ENCODE results near the gene WDR81.

The WDR81 gene

DNA sequence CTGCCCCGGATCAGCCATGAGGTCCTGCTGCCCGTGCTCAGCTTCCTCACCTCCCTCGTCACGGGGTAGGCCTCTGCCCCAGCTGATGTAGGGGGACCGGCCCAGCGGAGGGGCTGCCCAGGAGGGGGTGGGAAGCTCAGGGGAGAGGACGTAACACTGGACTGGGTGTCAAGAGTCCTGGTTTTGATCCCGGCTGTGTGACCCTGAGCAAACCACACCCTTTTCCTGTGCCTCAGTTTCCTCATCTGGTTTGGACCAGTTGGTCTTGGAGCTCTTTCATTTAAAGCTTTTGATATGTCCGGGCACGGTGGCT, 6.6 kb downstream of the WDR81 start:
- no peaks in the 10 kb centered on the region for H3K27me3 Mint-ChIP-seq (ENCODE audit: low read depth, poor library complexity)
- TF ChIP-seq, protein P1, sequence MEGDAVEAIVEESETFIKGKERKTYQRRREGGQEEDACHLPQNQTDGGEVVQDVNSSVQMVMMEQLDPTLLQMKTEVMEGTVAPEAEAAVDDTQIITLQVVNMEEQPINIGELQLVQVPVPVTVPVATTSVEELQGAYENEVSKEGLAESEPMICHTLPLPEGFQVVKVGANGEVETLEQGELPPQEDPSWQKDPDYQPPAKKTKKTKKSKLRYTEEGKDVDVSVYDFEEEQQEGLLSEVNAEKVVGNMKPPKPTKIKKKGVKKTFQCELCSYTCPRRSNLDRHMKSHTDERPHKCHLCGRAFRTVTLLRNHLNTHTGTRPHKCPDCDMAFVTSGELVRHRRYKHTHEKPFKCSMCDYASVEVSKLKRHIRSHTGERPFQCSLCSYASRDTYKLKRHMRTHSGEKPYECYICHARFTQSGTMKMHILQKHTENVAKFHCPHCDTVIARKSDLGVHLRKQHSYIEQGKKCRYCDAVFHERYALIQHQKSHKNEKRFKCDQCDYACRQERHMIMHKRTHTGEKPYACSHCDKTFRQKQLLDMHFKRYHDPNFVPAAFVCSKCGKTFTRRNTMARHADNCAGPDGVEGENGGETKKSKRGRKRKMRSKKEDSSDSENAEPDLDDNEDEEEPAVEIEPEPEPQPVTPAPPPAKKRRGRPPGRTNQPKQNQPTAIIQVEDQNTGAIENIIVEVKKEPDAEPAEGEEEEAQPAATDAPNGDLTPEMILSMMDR (IDR thresholded peaks at IDR 0.05), result no peak
- H3K36me3 Mint-ChIP-seq (ENCODE audit: low read depth), result no peaks in the 10 kb centered on the region
- H3K9me3 Mint-ChIP-seq, result no peaks in the 10 kb centered on the region
- no peak overlapping the region for H3K27ac Mint-ChIP-seq
- no peak for DNase-seq
- H3K4me3 Mint-ChIP-seq, result no peak overlapping the region
- H3K4me1 Mint-ChIP-seq, result peaks cover 33% of the 10 kb centered on the region

DNA sequence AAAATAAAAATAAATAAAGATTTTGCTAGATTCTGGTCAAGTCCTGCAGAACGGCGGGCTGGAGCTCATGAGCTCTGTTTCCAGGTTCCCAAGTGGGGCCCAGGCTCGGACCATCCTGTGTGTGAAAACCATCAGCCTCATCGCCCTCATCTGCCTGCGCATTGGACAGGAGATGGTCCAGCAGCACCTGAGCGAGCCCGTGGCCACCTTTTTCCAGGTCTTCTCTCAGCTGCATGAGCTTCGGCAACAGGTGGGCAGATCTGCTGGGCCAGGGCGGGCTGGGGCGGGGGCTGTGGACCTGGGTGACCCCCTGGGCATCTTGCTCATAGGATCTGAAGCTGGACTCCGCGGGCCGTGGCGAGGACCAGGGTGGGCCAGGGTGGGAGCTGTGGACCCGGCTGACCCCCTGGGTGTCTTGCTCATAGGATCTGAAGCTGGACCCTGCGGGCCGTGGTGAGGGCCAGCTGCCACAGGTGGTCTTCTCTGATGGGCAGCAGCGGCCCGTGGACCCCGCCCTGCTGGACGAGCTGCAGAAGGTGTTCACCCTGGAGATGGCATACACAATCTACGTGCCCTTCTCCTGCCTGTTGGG, 7.8 kb downstream of the WDR81 start:
- Mint-ChIP-seq H3K27ac (no peak overlapping the region), H3K4me3 (no peak overlapping the region), H3K9me3 (no peaks in the 10 kb centered on the region), H3K4me1 (peaks cover 44% of the 10 kb centered on the region), H3K27me3 (ENCODE audit: low read depth, poor library complexity) (no peaks in the 10 kb centered on the region), H3K36me3 (ENCODE audit: low read depth) (peaks cover 5% of the 10 kb centered on the region)
- no peak for DNase-seq
- TF ChIP-seq, protein P1 (IDR thresholded peaks at IDR 0.05), result no peak

DNA sequence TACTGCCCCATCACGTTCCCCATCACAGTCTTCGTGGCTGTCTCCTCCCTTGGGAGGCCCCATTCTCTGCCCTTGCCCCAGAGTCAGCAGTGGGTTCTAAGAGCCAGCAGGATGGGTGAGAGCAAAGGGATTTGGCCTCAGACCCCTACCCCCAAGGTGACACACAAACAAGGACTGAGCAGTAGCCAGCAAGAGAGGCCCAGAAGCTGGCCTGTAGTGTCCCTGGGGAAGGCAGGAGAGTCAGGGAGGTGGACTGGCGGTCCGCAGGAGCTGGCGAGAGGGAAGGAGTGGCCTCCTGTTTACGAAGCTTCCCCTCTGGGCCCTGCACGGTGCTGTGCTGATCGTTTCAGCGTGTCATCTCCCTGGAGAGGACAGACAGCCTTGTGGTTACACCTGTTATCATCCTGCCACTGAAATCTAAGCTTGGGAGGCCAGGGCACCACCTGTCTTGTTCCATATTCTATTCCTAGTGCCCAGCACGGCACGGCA, 8.4 kb downstream of the WDR81 start:
- no peak for DNase-seq
- H3K27me3 Mint-ChIP-seq (ENCODE audit: low read depth, poor library complexity), result no peaks in the 10 kb centered on the region
- TF ChIP-seq, protein P1 (IDR thresholded peaks at IDR 0.05), result no peak
- peaks cover 50% of the 10 kb centered on the region for H3K4me1 Mint-ChIP-seq
- peaks cover 6% of the 10 kb centered on the region for H3K36me3 Mint-ChIP-seq (ENCODE audit: low read depth)
- H3K27ac Mint-ChIP-seq, result no peak overlapping the region
- no peak overlapping the region for H3K4me3 Mint-ChIP-seq
- H3K9me3 Mint-ChIP-seq, result peaks cover under 1% of the 10 kb centered on the region

DNA sequence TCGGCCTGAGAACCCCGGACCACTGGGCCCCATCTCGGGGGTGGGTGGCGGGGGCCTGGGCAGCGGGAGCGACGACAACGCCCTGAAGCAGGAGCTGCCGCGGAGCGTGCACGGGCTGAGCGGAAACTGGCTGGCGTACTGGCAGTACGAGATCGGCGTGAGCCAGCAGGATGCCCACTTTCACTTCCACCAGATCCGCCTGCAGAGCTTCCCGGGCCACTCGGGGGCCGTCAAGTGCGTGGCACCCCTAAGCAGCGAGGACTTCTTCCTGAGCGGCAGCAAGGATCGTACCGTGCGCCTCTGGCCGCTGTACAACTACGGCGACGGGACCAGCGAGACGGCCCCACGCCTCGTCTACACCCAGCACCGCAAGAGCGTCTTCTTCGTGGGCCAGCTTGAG, 9.3 kb downstream of the WDR81 start:
- Mint-ChIP-seq H3K4me3 (no peak overlapping the region), H3K27me3 (ENCODE audit: low read depth, poor library complexity) (peaks cover 4% of the 10 kb centered on the region), H3K36me3 (ENCODE audit: low read depth) (peaks cover 10% of the 10 kb centered on the region), H3K27ac (no peak overlapping the region), H3K4me1 (peaks cover 44% of the 10 kb centered on the region), H3K9me3 (peaks cover 8% of the 10 kb centered on the region)
- no peak for DNase-seq
- TF ChIP-seq, protein P1 (IDR thresholded peaks at IDR 0.05), result no peak

DNA sequence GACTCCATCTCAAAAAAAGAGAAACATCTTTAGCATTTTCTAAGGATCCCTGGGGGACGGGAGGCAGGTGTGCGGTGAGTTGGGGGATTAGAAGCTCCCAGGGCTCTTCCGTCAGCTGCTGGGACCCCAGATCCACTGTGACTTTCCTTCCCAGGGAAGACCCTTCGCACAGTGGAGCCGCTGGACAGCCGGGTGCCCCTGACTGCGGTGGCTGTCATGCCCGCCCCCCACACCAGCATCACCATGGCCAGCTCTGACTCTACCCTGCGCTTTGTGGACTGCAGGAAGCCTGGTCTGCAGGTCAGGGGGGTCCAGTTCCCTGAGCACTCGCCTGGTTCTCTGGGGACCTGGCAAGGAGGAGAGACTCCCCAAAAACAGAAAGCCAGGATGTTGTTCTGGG, 10.9 kb downstream of the WDR81 start:
- TF ChIP-seq, protein P1 (IDR thresholded peaks at IDR 0.05), result no peak
- no peak for DNase-seq
- Mint-ChIP-seq H3K27me3 (ENCODE audit: low read depth, poor library complexity) (peaks cover 4% of the 10 kb centered on the region), H3K27ac (no peak overlapping the region), H3K4me3 (no peak overlapping the region), H3K36me3 (ENCODE audit: low read depth) (peaks cover 10% of the 10 kb centered on the region), H3K9me3 (peaks cover 8% of the 10 kb centered on the region), H3K4me1 (peaks cover 35% of the 10 kb centered on the region)

DNA sequence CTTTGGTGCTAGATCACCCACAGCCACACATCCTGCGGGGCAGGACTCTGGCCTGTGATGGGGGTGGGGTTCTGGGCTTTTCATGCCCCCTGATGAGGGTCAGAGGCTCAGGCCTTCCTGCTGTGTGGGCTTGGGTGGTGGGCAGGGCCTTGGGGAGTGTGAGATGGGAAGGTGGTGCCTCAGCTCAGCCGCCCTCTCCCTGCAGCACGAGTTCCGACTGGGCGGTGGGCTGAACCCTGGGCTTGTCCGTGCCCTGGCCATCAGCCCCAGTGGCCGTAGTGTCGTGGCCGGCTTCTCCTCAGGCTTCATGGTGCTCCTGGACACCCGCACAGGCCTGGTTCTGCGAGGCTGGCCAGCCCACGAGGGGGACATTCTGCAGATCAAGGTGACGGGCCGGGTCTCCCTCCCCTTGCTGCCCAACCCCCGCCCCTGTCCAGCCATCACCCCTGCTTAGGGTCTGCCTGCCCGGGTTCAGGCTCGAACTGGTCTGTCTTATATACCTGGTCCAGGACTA, 11.4 kb downstream of the WDR81 start:
- TF ChIP-seq, protein P1 (IDR thresholded peaks at IDR 0.05), result no peak
- H3K36me3 Mint-ChIP-seq (ENCODE audit: low read depth), result peaks cover 10% of the 10 kb centered on the region
- no peak overlapping the region for H3K27ac Mint-ChIP-seq
- H3K9me3 Mint-ChIP-seq, result peaks cover 8% of the 10 kb centered on the region
- no peak overlapping the region for H3K4me3 Mint-ChIP-seq
- DNase-seq, result no peak
- H3K27me3 Mint-ChIP-seq (ENCODE audit: low read depth, poor library complexity), result peaks cover 4% of the 10 kb centered on the region
- H3K4me1 Mint-ChIP-seq, result peaks cover 35% of the 10 kb centered on the region
